GM19193 (cell line): ENCODE results near the gene RRP1B.

Source experiments
- POLR2A ChIP-seq: IDR thresholded peaks from 4 replicates; pipeline ENCODE4 v1.6.1; 2011; ENCODE audit not compliant: insufficient read depth, insufficient read length; ENCODE audit errors: extremely low read depth

The RRP1B gene

GRCh38 chr21:43653626-43654025 is 5.7 kb upstream of the RRP1B start:
- TF ChIP-seq POLR2A: no peak

DNA sequence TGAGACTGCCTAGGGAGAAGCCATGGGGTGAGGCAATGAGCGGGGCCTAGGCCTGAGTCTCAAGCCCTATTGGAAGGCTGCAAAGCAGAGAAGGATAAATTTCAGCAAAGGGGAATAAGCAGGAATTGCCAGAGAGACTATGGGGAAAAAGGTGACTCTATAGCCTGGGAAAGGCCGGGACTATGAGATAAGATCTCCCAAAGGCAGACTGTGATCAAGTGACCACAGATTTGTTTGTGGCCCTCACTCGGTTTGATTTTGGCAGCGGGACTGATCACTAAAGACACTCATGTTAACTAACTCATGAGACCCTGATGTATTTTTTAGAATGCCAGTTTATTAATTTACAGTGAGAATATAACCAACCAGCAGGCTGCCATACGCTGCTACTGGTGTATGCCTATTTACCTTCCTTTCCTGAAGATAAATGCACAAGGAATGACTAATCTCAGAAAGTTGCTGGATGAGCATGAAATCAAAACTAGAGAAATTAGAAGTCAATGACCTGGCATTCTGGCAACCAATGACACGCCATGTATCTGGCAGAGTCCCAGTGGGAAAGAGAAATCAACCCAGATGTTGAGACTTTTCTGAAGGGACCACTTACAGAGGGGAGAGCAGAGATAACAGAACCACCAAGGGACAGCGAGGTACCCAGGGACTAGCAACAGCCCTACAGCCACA is 4.4 kb upstream of the RRP1B start:
- no peak for TF ChIP-seq POLR2A

DNA sequence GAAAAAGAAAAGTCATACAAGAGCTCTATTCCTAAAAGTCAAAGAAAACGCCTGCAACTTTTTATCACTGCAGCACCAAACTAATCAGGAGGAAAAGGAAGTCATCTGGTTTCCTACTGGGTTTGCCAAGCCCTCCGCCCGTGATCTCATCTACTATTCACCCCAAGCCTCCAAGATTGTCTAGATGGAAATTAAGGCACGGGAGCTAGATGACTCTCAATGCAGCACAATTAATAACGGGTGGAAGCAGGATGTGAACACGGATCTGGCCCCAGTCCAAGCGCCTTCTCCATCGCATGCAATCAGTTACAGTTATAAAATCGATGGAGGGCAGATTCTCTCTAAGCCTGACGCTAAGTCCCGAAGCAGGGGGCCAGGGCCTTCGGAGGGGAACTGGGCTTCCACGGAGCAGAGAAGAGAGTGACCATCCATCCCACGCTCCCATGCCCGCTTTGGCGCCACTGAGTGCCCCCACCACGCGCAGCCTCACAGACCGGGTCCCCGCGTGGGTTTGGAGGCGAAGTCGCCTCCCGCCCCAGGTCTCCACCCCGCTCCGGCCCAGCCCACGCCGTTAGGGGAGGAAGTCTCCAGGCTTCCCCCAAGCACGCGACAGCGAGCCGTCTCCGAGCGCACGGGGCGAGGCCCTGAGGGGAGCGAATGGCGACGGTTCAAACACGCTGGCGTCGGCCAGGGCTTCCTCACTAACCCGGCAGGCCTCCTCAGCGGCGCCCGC is 1.8 kb upstream of the RRP1B start:
- no peak for TF ChIP-seq POLR2A

- no peak for TF ChIP-seq POLR2A
Measured at GRCh38 chr21:43658088-43658741, 1.1 kb upstream of the RRP1B start.

DNA sequence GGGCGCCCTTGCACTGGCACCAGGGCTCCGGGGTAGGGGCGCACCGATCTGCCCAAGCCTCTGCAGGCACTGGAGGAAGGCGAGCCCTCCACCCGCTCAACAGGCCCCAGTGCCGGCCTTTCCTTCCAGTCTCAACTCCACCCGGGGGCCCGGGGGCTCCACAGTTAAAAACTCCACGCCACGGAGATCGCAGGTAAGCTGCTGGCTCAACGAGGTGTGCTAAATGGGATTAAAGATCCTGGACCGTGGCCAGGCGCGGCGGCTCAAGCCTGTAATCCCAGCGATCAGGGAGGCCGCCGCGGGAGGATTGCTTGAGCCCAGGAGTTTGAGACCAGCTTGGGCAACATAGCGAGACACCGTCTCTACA is 608 bp upstream of the RRP1B start:
- TF ChIP-seq POLR2A: no peak

DNA sequence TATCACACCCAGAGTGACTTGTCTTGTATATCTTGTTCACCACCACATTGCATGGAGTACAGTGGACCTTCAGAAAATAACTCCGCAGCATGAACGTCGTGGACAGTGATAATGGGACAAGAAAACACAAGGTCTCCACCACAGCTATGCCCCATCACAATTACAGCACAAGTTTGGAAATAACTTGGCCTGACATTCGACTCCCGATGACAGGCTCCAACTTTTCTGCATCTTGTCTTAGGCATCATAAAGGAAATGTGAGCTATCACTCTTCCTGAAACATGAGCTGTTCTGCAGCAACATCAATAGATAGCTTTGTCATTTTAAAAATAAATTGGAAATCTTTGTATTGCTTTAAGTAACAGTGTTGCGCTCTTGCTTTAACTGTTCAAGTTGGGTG is 2.9 kb downstream of the RRP1B start:
- TF ChIP-seq POLR2A: no peak

GRCh38 chr21:43663033-43663432 is 3.7 kb downstream of the RRP1B start:
- no peak for TF ChIP-seq POLR2A

GRCh38 chr21:43664358-43664757 is 5.0 kb downstream of the RRP1B start:
- no peak for TF ChIP-seq POLR2A

DNA sequence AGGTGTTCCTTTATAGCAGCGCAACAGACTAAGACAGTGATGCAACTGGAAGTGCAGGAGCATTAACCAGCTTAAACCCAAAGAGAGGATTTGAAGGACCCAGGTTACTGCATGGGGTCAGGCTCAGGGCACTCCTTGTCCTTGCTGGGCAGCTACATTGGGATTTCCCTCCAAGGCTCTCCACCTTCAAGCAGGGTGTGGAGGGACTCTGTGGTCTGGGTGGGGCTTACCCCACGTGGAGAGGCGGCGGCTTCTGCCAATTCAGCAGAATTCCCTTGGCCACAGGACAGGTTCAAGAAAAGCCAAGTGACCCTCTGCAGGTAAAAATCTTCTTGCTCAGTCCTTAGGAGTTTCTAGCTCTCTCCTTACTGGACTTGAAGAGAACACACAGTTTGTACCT is 6.5 kb downstream of the RRP1B start:
- no peak for TF ChIP-seq POLR2A

DNA sequence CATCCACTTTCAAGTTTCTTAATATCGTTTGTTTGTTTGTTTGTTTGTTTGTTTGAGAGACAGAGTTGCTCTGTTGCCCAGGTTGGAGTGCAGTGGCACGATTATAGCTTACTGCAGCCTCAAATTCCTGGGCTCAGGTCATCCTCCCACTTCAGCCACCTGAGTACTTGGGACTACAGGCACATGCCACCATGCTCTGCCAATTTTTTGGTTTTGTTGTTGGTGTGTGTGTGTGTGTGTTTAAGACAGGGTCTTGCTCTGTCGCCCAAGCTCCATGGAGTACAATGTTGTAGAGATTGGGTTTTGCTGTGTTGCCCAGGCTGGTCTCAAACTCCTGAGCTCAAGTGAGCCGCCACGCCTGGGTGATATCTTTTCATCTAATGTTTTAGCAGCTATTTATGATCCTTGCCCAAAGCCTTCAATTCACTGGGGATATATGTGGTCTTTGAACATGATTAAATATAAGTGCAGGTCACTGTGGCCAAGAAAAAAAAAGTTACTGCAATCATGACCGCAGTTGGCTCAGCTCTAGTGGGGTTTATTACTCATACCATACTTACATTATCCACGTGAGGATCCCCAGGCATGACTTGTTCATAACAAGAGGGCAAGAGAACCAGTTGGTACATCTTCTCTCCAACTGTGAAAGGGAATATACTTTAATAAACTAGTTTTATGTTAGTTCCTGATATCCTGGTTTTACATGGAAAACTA is 8.0 kb downstream of the RRP1B start:
- no peak for TF ChIP-seq POLR2A

DNA sequence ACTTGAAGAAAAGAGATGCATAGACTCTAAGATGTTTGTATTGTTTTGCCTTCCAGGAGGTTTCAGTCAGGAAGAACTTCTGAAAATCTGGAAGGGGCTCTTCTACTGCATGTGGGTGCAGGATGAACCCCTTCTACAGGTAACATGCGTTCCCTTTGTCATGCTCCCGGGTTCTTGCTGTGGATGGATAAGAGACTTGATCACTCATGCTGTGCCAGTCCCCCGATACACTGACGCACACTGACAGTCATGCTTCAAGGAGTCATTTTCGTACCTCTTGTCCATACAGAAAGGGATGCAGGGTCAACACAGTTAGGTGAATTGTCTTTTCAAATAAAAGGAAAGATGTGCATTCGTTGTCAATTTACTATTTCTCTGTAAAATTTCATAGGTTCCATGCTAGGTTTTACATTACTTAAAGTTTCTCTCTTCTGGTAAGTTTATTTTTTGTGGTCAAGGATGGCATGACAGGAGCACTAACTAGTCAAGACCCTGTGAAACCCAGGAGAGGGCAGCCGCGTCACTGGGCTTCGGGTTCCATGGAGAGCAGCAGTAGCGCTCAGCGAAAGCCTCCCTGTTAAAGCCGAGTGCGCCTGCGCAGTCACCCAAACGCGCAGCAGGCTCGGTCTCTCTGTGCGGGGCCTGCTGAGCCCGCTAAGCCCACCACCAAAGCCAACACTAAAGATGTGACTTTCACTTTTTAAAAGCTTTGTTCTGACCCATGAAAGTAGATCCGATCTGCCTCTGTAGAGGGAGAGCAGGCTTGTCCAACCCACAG is 10.7 kb downstream of the RRP1B start:
- TF ChIP-seq POLR2A: no peak

DNA sequence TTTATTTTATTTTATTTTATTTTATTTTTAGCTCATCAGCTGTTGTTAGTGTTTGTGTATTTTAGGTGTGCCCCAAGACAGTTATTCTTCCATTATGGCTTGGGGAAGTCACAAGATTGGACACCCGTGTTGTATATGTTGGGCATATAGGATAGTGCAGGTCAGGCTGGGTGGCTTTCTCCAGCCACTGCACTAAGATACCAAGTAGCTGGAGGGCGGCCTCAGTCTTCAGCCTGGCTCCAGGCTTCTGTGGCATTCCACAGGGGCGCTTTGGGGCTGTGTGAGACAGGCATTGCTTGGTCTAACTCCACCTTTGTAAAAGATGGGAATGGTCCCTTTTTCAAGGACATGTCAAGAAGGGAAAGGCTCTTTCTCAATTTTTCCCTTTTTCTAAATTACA is 16.5 kb downstream of the RRP1B start:
- TF ChIP-seq POLR2A: no peak

GRCh38 chr21:43676391-43676790 is 17.0 kb downstream of the RRP1B start:
- TF ChIP-seq POLR2A: no peak

DNA sequence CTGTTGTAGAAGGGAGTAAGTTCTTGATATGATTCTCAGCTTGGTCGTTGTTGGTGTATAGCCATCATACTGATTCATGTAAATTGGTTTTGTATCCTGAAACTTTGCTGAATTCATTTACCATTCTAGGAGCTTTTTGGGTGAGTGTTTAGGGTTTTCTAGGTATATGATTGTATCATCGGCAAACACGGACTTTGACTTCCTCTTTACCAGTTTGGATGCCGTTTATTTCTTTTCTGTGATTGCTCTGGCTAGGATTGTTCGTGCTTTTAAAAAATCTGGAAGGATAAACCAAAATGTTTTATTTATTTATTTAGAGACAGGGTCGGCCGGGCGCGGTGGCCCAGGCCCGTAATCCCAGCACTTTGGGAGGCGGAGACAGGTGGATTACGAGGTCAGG is 20.6 kb downstream of the RRP1B start:
- TF ChIP-seq POLR2A: no peak

DNA sequence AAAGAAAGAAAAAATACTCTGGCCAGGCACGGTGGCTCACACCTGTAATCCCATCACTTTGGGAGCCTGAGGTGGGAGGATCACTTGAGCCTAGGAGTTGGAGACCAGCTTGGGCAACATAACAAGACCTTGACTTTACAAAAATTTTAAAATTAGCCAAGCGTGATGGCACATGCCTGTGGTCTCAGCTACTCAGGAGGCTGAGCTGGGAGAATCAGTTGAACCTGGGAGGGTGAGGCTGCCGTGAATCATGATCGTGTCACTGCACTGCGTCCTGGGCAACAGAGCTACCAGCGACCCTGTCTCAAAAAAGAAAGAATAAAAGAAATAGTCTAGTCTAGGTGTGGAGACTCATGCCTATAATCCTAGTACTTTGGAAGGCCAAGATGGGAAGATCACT is 22.3 kb downstream of the RRP1B start:
- no peak for TF ChIP-seq POLR2A
